ENCODE results near the gene PWP1. TPM values are rescaled to one million over a fixed set of nuclear protein-coding genes. Genes with fewer than 3 reads are reported as not detected.

Gene PWP1
- total and polyA plus RNA-seq, 9 of the 15 experiments (the other 6 are each of a cell fraction or from before 2014, with no cell fraction given) = 61.6 to 401 (median 111) TPM

GRCh38 chr12:107685360-107686248 lies at the start of gene PWP1 (continued):
- no peak for TF ChIP-seq DEAF1 (CRISPR knock-in tag; IDR thresholded peaks at IDR 0.05)
- no peak; the same call in 1 of the 2 replicates for TF ChIP-seq ZBTB9 (CRISPR knock-in tag; IDR thresholded peaks at IDR 0.05)
- TF ChIP-seq ZNF146 (CRISPR knock-in tag; IDR thresholded peaks at IDR 0.05; ENCODE audit: unreplicated experiment) = no peak
- no peak for TF ChIP-seq NFYB (IDR thresholded peaks at IDR 0.05; ENCODE audit: extremely low read depth, insufficient read length)
- TF ChIP-seq PATZ1 (CRISPR knock-in tag; IDR thresholded peaks at IDR 0.05; ENCODE audit: borderline replicate concordance) = no peak
- TF ChIP-seq NKRF (IDR thresholded peaks at IDR 0.05; ENCODE audit: borderline replicate concordance) = peak; percentile 99
- no peak for TF ChIP-seq POLR3G (IDR thresholded peaks at IDR 0.05; ENCODE audit: extremely low read depth, insufficient read length, insufficient replicate concordance)
- TF ChIP-seq USF1 (CRISPR knock-in tag; IDR thresholded peaks at IDR 0.05) = peak; percentile 33; the same call in 1 of the 2 replicates
- peak; percentile 18 for TF ChIP-seq ASH1L (IDR thresholded peaks at IDR 0.05; ENCODE audit: borderline replicate concordance, low read depth, partially characterized antibody)
- TF ChIP-seq ZNF655 (CRISPR knock-in tag; IDR thresholded peaks at IDR 0.05) = no peak
- no peak for TF ChIP-seq ZNF316 (IDR thresholded peaks at IDR 0.05)
- no peak for TF ChIP-seq XRCC4 (IDR thresholded peaks at IDR 0.05; ENCODE audit: extremely low read depth, insufficient read depth, insufficient read length)
- TF ChIP-seq BRF2 (IDR thresholded peaks at IDR 0.05; ENCODE audit: borderline replicate concordance, insufficient read depth, insufficient read length) = no peak
- no peak for TF ChIP-seq ZNF445 (CRISPR knock-in tag; IDR thresholded peaks at IDR 0.05; ENCODE audit: low read depth)
- no peak for TF ChIP-seq ZNF197 (CRISPR knock-in tag; IDR thresholded peaks at IDR 0.05; ENCODE audit: low read depth)
